NT2/D1 (cell line): ENCODE data around the gene EEA1.

Experiments
- SUZ12 ChIP-seq: IDR thresholded peaks from 2 replicates; pipeline ENCODE4 v1.6.1; 2011; ENCODE audit not compliant: insufficient read length, insufficient read depth; ENCODE audit errors: extremely low read depth
- YY1 ChIP-seq: IDR thresholded peaks from 2 replicates; pipeline ENCODE4 v1.6.1; 2011; ENCODE audit not compliant: insufficient read length, insufficient read depth
- ZNF274 ChIP-seq: IDR thresholded peaks from 2 replicates; pipeline ENCODE4 v1.6.1; 2011; ENCODE audit warnings: mild to moderate bottlenecking, low read depth, low read length

DNA sequence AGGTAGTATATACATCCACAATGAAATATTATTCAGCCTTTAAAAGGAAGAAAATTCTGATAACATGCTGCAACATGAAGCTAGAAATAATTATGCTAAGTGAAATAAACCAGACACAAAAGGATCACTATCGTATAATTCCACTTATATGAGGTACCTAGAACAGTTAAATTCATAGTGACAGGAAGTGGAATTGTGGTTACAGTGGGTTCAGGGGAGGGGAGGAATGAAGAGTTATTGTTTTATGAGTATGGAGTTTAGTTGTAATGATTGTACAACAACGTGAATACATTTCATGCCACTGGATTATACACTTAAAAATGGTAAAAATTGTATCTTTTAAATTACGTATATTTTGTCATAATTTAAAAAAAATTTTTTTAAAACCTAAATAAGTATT lies 21.0 kb downstream of the EEA1 start:
- TF ChIP-seq YY1 (no peak), SUZ12 (no peak), ZNF274 (no peak)
